ENCODE results near the gene ACSS2. TPM values are rescaled to one million over a fixed set of nuclear protein-coding genes. Genes with fewer than 3 reads are reported as not detected.

ACSS2 gene
- total and polyA plus RNA-seq, 10 of the 15 experiments (the other 5 are each of a cell fraction or from before 2014, with no cell fraction given): 2.8 to 37.2 (median 24.2) TPM

DNA sequence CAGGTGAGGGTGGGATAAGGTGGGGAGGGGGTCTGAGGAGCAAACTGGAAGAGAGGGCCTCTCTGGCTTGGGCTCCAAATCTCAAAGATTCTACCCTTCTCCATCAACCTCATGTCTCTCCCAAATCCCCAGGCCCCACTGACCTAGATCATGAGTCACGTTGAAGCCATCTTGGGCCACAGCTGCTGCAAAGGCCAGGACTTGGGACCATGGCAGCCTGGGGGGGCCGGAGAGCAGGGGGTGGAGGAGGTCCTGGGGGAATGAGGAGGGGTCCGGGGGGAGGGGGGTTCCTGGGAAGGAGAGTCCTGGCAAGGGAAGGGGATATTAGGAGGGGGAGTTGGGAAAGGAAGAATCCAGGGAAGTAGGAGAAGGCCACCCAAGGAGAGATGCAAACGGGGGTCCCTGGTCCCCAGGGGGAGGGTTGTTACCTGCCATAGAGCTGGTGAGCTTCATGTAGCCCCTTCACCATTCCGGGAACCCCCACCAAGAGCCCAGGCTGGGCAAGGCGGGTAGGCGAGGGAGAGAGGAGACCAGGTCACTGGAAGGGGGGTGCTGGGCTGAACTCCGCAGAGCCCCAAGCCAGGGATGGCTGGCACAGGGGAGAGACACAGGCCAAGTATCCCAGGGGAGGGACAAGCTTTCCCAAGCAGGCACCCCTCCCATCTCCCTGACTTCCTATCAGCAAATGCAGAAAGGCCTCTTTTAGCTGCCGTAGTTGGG is 16.4 kb upstream of the ACSS2 start (continued):
- TF ChIP-seq, protein P1, sequence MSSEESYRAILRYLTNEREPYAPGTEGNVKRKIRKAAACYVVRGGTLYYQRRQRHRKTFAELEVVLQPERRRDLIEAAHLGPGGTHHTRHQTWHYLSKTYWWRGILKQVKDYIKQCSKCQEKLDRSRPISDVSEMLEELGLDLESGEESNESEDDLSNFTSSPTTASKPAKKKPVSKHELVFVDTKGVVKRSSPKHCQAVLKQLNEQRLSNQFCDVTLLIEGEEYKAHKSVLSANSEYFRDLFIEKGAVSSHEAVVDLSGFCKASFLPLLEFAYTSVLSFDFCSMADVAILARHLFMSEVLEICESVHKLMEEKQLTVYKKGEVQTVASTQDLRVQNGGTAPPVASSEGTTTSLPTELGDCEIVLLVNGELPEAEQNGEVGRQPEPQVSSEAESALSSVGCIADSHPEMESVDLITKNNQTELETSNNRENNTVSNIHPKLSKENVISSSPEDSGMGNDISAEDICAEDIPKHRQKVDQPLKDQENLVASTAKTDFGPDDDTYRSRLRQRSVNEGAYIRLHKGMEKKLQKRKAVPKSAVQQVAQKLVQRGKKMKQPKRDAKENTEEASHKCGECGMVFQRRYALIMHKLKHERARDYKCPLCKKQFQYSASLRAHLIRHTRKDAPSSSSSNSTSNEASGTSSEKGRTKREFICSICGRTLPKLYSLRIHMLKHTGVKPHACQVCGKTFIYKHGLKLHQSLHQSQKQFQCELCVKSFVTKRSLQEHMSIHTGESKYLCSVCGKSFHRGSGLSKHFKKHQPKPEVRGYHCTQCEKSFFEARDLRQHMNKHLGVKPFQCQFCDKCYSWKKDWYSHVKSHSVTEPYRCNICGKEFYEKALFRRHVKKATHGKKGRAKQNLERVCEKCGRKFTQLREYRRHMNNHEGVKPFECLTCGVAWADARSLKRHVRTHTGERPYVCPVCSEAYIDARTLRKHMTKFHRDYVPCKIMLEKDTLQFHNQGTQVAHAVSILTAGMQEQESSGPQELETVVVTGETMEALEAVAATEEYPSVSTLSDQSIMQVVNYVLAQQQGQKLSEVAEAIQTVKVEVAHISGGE (CRISPR knock-in tag; IDR thresholded peaks at IDR 0.05): no peak
- no peak for TF ChIP-seq TCF7 (IDR thresholded peaks at IDR 0.05; ENCODE audit: borderline replicate concordance)
- no peak for TF ChIP-seq PAX5 (IDR thresholded peaks at IDR 0.05; ENCODE audit: borderline replicate concordance, low read depth, low read length)

GRCh38 chr20:34861386-34862084 is 14.9 kb upstream of the ACSS2 start:
- Histone ChIP-seq H3K4me3 (no peak overlapping the region), H3K9ac (ENCODE audit: control insufficient read depth, insufficient read depth, low read length) (no peak overlapping the region), H4K20me1 (ENCODE audit: control insufficient read depth, insufficient read depth) (no peaks in the 10 kb centered on the region), H3K36me3 (ENCODE audit: control insufficient read depth in 2 of 2, insufficient read depth in 2 of 2, low read length in 1 of 2) (no peaks in the 10 kb centered on the region), H3K27ac (ENCODE audit: control insufficient read depth, insufficient read depth) (no peak overlapping the region), H3K4me2 (ENCODE audit: control insufficient read depth, insufficient read depth) (no peak overlapping the region), H3K27me3 (replicated peaks in 1 of 2; ENCODE audit: control insufficient read depth in 2 of 2, insufficient read depth in 2 of 2, low read length in 1 of 2) (no peaks in the 10 kb centered on the region), H2AFZ (ENCODE audit: control insufficient read depth, low read depth, low read length) (no peak overlapping the region), H3K9me3 (replicated peaks; ENCODE audit: control insufficient read depth, insufficient read depth, low read length) (no peaks in the 10 kb centered on the region), H3K79me2 (ENCODE audit: control insufficient read depth, insufficient read depth, low read length) (no peaks in the 10 kb centered on the region), H3K4me1 (ENCODE audit: control insufficient read depth, insufficient read depth, low read length) (no peaks in the 10 kb centered on the region)
- in situ Hi-C loops (cut with MboI) (no loop called here), intact Hi-C loops (cut with micrococcal nuclease; ENCODE audit: unreplicated experiment) (no loop called here)
- RAD21 ChIA-PET (ENCODE audit: unreplicated experiment): no interaction called here
- SMC1A ChIA-PET (ENCODE audit: uncharacterized antibody, unreplicated experiment): no interaction called here
- WGBS (ENCODE audit: insufficient coverage, insufficient replicate concordance, low lambda C conversion rate, missing lambda C conversion rate): 74% methylated on average over 7 of the region's 7 CpGs
- CTCF ChIA-PET: interaction anchor here (1.3 kb wide), 1 partner anchor 73 kb away, joined by 3 read pairs; no protein-coding TSS in a partner anchor
- POLR2A ChIA-PET: interaction anchor here (1.1 kb wide), 1 partner anchor 14 kb away, joined by 3 read pairs; no protein-coding TSS in a partner anchor
- no peak for DNase-seq (ENCODE audit: low read depth, low spot score)
- ATAC-seq: no peak
- no peak for FAIRE-seq
- no TSS peak for BruUV-seq (replicated peaks)
- TF ChIP-seq, protein P2, sequence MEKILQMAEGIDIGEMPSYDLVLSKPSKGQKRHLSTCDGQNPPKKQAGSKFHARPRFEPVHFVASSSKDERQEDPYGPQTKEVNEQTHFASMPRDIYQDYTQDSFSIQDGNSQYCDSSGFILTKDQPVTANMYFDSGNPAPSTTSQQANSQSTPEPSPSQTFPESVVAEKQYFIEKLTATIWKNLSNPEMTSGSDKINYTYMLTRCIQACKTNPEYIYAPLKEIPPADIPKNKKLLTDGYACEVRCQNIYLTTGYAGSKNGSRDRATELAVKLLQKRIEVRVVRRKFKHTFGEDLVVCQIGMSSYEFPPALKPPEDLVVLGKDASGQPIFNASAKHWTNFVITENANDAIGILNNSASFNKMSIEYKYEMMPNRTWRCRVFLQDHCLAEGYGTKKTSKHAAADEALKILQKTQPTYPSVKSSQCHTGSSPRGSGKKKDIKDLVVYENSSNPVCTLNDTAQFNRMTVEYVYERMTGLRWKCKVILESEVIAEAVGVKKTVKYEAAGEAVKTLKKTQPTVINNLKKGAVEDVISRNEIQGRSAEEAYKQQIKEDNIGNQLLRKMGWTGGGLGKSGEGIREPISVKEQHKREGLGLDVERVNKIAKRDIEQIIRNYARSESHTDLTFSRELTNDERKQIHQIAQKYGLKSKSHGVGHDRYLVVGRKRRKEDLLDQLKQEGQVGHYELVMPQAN (conservative IDR thresholded peaks at IDR 0.05): no peak
- TF ChIP-seq BCL3 (IDR thresholded peaks at IDR 0.05; ENCODE audit: borderline replicate concordance, insufficient read depth, low read depth, low read length, poor library complexity, severe bottlenecking) (no peak), NFYB (IDR thresholded peaks at IDR 0.05; ENCODE audit: insufficient read depth, low read depth, low read length) (no peak), FOS (IDR thresholded peaks at IDR 0.05; ENCODE audit: borderline replicate concordance, extremely low read depth, insufficient read length) (no peak), SMC3 (IDR thresholded peaks at IDR 0.05; ENCODE audit: borderline replicate concordance, low read length) (no peak)
- TF ChIP-seq, protein P3, sequence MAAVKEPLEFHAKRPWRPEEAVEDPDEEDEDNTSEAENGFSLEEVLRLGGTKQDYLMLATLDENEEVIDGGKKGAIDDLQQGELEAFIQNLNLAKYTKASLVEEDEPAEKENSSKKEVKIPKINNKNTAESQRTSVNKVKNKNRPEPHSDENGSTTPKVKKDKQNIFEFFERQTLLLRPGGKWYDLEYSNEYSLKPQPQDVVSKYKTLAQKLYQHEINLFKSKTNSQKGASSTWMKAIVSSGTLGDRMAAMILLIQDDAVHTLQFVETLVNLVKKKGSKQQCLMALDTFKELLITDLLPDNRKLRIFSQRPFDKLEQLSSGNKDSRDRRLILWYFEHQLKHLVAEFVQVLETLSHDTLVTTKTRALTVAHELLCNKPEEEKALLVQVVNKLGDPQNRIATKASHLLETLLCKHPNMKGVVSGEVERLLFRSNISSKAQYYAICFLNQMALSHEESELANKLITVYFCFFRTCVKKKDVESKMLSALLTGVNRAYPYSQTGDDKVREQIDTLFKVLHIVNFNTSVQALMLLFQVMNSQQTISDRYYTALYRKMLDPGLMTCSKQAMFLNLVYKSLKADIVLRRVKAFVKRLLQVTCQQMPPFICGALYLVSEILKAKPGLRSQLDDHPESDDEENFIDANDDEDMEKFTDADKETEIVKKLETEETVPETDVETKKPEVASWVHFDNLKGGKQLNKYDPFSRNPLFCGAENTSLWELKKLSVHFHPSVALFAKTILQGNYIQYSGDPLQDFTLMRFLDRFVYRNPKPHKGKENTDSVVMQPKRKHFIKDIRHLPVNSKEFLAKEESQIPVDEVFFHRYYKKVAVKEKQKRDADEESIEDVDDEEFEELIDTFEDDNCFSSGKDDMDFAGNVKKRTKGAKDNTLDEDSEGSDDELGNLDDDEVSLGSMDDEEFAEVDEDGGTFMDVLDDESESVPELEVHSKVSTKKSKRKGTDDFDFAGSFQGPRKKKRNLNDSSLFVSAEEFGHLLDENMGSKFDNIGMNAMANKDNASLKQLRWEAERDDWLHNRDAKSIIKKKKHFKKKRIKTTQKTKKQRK (IDR thresholded peaks at IDR 0.05; ENCODE audit: low read depth, low read length): no peak

All from GM12878 (cell line).